ENCODE results near the gene NSD1.
"Not testable (repeated sequence)": the region's sequence is repeated elsewhere in the genome, so short reads cannot be mapped to it uniquely, and the experiment has no call there.

Gene NSD1

DNA sequence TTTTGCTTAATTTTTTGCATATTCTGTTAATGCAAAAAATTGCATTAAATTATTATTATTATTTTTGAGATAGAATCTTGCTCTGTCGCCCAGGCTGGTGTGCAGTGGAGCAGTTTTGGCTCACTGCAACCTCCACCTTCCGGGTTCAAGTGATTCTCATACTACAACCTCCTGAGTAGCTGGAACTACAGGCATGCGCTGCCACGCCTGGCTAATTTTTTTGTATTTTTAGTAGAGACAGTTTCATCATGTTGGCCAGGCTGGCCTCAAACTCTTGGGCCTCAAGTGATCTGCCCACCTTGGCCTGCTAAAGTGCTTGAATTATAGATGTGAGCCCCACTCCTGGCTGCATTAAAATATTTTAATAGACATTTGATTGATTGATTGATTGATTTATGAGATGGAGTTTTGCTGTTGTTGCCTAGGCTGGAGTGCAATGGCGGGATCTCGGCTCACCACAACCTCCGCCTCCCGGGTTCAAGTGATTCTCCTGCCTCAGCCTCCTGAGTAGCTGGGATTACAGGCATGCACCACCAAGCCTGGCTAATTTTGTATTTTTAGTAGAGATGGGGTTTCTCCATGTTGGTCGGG is 44.4 kb downstream of the NSD1 start:
- DNase-seq (ENCODE audit: low read depth), result not testable (repeated sequence)

DNA sequence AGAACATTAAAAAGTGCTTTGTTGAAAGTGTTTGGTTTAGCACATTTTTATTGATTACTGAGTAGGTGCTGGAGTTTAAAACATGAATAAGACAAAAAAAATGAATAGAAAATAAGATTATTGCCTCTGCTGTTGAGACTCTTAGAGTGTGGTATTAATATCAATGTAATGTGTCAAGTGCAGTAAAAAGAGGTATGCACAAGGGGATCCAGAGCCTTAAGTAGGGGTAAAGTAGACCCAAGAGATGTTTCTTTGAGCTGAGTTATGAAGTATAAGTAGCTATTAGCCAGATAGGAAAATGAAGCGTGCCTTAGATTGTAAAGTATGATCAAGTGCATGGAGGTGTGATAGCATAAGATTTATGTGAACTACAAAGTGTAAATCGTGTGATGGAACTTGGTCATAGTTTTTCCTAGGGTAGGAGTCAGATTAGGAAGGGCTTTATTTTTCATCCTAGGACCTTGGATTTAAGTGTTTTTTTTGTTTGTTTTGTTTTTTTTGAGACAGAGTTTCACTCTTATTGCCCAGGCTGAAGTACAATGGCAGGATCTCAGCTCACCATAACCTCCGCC is 45.2 kb downstream of the NSD1 start:
- DNase-seq (ENCODE audit: low read depth), result no peak

DNA sequence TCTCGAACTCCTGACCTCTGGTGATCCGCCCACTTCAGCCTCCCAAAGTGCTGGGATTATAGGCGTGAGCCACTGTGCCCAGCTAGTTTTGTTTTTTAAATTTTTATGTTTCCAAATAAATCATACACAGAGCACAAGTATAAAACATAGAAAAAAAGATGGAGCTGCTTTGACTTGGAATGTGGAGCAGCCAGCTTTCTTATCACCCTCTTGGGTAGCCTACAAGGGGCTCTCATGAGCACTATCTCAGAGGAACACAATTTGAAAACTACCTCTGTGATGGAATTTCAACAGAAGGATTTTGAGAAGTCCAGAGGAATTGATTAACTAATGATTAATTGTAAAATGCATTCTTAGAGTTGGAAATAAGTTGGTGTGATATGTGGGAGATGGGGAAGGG is 45.9 kb downstream of the NSD1 start:
- no peak for DNase-seq (ENCODE audit: low read depth)

DNA sequence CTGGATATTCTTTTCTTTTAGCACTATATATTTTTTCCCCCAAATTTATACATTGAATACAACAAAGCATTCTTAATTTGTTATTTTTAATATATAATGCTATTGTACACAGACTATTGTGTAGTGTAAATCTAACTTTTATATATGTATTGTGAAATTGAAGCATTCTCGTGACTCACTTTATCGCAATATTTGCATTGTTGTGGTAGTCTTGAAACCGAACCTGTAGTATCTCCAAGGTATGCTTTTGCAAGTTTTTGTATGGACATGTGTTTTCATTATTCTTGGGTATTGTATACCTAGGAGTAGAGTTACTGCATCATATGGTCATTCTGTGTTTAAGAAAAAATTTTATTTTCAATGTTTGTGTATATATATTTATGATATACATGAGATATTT is 49.6 kb downstream of the NSD1 start:
- no peak for DNase-seq (ENCODE audit: low read depth)

DNA sequence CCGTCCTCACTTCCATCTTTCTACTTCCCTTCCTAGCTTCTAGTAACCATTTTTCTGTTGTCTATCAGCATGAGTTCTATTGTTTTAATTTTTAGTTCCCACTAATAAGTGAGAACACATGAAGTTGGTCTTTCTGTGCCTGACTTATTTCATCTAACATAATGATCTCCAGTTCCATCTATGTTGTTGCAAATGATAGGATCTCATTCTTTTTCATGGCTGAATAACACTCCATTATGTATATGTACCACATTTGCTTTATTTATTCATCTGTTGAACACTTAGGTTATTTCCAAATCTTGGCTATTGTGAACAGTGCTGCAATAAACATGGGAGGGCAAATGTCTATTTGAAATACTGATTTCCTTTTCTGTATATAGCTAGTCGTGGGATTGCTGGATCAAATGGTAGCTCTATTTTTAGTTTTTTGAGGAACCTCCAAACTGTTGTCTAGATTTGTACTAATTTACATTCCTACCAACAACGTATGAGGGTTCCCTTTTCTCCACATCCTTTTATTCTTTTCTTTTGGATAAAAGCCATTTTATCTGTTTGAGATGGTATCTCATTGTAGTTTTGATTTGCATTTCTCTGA is 50.3 kb downstream of the NSD1 start:
- DNase-seq (ENCODE audit: low read depth), result no peak

DNA sequence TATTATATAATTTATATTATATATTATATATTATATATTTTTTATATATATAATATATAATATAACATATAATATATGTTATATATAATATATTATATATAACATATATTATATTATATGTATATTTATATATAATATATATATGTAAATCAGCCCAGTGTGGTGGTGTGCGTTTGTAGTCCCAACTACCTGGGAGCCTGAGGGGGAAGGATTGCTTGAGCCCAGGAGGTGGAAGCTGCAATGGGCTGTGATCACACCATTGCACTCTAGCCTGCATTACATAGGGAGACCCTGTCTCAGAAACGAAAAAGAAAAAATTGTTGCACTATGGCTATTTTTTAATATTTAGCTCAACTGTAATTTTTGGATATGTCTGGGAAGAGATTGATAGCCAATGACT is 52.4 kb downstream of the NSD1 start:
- no peak for DNase-seq (ENCODE audit: low read depth)

DNA sequence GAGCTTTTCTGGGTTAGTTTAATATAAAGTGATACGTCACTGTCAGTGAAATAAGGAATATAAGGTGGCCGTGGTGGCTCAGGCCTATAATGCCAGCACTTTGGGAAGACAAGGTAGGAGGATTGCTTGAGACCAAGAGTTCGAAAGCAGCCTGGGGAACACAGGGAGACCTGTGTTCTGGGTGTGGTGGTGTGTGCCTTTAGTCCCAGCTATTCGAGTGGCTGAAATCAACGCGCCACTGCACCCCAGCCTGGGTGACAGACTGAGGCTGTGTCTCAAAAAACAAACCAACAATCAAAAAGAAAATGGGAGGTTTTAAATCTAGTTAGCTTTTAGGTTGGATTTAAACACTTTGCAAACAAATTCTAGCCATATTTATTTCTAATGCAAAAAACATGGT is 53.1 kb downstream of the NSD1 start:
- DNase-seq (ENCODE audit: low read depth), result no peak

DNA sequence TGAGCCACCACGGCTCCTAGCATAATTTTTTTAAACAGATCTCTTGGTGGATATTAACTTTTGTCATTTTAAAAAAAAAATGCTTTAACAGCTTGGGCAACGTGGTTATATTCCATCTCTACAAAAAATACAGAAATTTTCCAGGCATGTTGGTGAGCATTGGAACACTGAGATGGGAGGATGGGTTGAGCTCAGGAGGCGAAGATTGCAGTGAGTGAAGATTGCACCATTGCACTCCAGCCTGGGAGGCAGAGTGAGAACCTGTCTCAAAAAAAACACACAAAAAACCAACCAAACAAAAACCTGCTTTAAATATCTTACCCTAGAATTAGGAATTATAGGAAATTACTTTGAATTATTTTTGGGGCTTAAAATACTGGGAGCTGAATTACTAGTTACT is 55.2 kb downstream of the NSD1 start:
- no peak for DNase-seq (ENCODE audit: low read depth)

DNA sequence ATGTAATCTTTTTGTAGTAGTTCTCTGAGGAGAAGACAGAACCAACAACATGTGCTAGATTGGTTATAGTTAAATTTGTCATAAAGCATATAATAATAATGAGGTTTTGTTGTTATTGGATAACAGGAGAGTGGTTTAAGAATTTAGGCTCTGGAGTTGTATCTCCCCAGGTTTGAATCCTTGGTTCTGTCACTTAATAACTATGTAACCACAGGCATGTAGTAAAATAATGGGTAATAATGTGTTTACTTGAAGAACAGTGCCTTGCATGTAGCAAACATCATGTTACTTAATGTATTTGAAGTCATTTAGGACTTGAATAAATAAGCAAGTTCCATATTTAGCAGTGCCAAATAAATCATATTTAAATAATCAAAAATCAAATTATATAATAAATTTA is 55.8 kb downstream of the NSD1 start:
- DNase-seq (ENCODE audit: low read depth), result no peak

DNA sequence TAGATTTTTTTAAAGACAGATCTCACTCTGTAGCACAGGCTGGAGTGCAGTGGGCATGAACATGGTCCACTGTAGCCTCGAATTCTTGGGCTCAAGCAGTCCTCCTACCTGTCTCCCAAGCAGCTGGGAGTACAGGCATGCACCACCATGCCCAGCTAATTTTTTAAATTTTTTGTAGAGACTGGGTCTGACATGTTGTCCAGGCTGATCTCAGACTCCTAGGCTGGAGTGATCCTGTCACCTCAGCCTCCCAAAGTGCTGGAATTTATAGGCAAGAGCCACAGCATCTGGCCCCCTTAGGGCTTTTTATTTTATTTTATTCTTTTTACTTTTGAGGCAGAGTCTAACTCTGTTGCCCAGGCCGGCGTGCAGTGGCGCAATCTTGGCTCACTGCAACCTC is 56.4 kb downstream of the NSD1 start:
- no peak for DNase-seq (ENCODE audit: low read depth)

DNA sequence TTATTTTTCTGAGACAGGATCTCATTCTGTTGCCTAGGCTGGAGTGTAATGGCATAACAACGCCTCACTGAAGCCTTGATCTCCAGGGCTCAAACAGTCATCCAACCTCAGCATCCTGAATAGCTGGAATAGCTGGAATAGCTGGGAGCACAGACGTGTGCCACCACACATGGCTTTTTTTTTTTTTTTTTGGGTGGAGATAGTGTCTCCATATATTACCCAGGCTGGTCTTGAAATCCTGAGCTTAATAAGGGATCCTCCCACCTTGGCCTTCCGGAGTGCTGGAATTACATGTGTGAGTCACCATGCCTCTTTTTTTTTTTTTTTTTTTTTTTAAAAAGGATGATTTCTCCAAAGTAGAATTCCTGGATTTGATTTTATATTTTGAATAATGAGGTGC is 60.7 kb downstream of the NSD1 start:
- DNase-seq (ENCODE audit: low read depth), result no peak

DNA sequence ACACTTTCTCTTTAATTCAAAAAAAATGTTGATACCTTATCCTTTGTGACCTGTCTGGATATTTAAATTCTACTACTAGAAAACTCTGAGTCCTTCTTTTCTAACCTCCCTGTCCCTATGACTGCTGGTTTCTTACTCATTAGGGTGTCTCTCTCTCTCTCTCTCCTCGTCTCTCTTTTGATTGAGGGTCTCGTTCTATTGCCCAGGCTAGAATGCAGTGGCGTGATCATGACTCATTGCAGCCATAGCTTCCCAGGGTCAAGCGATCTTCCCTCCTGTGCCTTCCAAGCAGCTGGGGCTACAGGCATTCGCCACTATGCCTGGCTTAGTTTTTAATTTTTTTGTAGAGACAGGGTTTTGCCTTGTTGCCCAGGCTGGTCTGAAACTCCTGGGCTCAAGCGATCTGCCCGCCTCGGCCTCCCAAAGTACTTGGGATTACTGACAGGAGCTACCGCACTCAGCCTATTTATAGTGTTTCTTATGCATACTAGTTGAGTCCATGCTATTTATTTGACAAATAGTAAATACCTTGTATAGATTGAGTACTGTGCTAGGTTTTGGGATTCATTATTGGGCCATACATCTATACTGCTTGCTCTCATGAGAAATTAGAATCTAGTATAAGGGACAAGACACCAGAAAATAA is 61.9 kb downstream of the NSD1 start:
- no peak for DNase-seq (ENCODE audit: low read depth)

DNA sequence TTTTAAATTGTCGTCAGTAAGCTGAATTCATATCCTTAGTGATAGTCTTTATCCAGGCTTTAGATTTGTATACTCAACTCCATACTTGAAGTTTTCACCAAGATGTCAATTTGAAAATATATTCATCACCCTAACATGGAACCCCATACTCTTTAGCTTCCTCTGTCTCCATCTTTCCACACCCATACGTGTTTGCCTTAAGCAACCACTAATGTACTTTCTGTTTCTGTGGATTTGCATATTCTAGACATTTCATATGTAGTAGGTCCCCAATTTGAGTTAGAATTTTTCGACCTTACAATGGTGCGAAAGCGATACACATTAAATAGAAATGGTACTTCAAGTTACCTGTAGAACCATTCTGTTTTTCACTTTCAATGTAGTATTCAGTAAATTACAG is 65.2 kb downstream of the NSD1 start:
- no peak for DNase-seq (ENCODE audit: low read depth)

DNA sequence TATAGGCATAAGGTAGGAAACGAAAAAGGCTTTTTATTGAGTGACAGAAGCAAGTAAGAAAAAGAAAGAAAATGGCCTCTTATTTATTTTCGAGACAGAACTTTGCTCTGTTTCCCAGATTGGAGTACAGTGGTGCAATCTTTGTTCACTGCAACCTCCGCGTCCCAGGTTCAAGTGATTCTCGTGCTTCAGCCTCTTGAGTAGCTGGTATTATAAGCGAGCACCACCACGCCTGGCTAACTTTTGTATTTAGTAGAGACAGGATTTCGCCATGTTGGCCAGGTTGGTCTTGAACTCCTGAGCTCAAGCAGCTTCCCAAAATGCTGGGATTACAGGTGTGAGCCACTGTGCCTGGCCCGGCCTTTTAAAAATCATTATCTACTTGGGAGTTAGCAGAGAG is 70.7 kb downstream of the NSD1 start:
- DNase-seq (ENCODE audit: low read depth), result no peak

DNA sequence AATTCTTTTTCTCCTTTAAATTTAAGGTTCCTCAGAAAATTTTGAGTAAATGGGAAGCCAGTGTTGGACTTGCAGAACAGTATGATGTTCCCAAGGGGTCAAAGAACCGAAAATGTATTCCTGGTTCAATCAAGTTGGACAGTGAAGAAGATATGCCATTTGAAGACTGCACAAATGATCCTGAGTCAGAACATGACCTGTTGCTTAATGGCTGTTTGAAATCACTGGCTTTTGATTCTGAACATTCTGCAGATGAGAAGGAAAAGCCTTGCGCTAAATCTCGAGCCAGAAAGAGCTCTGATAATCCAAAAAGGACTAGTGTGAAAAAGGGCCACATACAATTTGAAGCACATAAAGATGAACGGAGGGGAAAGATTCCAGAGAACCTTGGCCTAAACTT is 76.0 kb downstream of the NSD1 start:
- no peak for DNase-seq (ENCODE audit: low read depth)

DNA sequence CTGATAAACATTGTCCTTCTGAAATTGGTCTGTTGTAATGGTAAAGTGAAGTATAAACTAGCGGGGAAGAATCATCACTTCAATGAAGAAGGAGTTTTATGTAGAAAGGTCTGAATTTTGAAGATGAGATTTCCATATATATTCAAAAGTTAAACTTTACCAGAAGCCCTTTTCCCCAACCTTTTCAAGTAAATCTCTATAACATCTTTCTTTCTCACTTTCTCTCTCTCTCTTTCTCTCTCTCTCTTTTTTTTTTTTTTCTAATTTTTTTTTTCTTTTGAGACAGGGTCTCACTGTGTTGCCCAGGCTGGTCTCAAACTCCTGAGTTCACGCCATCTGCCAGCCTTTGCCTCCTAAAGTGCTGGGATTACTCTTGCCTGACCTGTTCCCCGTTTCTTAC is 78.7 kb downstream of the NSD1 start:
- no peak for DNase-seq (ENCODE audit: low read depth)

DNA sequence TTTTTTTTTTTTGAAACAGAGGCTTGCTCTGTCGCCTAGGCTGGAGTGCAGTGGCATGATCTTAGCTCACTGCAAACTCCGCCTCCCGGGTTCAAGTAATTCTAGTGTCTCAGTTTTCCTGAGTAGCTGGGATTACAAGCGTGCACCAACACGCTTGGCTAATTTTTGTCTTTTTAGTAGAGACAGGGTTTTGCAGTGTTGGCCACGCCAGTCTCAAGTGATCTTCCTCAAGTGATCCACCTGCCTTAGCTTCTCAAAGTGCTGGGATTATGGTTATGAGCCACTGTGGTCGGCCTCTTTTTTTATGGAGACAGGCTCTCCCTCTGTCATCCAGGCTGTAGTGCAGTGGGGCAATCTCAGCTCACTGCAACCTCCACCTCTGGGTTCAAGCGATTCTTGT is 87.0 kb downstream of the NSD1 start:
- DNase-seq (ENCODE audit: low read depth), result no peak

DNA sequence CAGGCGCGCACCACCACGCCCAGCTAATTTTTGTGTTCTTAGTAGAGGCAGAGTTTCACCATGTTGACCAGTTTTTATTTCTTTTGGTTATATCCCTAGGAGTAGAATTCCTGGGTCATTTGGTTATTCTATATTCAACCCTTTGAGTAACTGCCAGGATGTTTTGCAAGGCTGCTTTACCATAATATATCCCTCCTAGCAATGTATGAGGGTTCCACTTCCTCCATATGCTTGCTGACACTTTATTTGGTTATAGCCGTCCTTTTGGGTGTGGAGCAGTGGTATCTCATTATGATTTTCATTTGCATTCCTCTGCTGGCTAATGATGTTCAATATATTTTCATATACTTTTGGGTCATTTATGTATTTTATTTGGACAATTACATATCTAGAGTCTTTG is 88.7 kb downstream of the NSD1 start:
- DNase-seq (ENCODE audit: low read depth), result no peak

DNA sequence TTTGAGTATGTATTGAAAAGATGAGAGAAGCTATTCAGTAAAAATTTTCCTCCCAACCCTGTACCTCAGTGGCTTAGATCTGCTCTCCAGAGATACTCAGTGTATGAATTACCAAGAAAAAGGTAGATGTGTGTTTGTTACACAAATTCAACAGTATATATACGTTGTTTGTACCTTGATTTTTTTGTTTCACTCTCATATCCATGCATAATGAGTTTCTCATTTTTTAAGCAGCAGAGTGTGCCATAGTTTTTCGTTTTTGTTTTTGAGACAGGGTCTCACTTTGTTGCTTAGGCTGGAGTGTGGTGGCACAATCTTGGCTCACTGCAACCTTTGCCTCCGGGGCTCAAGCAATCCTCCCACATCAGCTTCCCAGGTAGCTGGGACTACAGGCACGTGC is 92.2 kb downstream of the NSD1 start:
- no peak for DNase-seq (ENCODE audit: low read depth)

DNA sequence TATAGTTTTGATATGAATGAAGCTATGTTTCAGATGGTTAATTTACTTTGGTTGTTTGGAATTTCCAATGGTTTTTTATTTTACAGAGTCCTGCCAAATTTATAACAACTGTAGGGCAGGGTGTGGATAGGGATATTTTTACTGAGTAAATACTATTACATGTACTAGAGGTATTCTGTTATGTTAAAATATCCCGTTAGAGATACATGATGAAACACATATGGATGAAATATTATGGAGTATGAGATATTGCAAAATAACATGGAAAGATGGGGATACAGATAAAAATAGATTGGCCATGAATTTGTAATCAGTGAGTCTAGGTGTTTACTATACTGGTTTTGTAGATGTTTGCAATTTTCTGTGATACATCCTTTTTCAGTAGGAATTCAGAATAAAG is 93.3 kb downstream of the NSD1 start:
- DNase-seq (ENCODE audit: low read depth), result no peak

DNA sequence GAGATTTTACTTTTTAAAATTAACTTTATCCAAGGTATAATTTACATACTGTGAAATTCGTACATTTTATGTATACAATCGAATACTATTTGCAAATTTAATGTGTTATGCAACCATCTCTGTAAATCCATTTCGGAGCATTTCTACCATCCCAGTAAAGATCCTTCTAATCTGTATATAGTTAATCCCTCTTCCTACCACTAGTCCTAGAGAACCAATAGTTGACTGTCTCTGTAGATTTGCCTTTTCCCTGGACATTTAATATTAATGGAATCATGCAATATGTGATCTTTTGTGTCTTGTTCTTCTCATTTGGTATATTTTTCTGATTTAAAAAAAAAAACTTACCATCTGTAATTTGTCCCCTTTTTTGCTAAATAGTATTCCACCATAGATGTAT is 95.2 kb downstream of the NSD1 start:
- no peak for DNase-seq (ENCODE audit: low read depth)

DNA sequence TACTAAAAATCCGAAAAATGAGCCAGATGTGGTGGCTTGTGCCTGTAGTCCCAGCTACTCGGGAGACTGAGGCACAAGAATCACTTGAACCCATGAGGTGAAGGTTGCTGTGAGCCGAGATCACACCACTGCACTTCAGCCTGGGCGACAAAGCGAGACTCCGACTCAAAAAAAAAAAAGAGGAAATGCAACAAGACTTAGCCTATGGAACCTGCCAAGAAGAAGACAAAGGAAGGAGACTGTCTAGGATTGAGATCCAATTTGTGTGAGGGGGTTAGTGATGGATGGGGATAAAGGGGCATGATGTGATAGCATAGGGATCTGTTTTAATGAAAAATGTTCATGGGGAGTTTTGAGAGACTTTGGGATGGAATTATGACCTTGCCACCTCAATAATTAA is 97.1 kb downstream of the NSD1 start:
- DNase-seq (ENCODE audit: low read depth), result no peak

DNA sequence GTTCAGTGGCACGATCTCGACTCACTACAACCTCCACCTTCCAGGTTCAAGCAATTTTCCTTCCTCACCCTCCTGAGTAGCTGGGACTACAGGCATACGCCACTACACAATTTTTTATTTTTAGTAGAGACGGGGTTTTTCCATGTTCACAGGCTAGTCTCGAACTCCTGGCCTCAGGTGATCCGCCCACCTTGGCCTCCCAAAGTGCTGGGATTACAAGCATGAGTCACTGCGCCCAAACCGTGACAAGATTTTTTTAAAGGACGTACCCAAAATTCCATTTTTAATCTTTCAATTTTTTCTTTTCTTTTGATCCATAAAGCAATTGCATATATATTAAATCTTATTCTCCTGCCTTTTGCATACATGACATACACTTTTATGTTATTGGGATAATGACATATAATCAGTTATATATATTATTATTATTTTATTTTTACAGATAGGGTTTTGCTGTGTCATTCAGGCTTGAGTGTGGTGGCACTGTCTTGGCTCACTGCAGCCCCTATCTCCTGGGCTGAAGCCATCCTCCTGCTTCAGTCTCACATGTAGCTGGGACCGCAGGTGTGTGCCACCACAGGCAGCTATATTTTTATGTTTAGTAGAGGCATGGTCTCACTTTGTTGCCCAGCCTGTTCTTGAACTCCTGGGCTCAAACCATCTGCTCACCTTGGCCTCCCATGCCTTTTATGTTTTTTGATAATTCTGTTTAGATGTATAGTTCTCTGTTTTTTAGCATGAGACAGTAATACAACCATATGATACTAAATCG is 98.1 kb downstream of the NSD1 start:
- DNase-seq (ENCODE audit: low read depth), result no peak
